Spinal cord (tissue), 10 donors: ENCODE results near the gene FRMD1. TPM values are rescaled to one million over a fixed set of nuclear protein-coding genes. Genes with fewer than 3 reads are reported as not detected.

Experiments used
- DNase-seq, 6 donors: peaks; one replicate each; pipeline versions ENCODE4 v3.0.0 to v3.0.0-alpha.2; 2013 to 2015; ENCODE audit warnings: low spot score in 6 of 6, low read depth in 4 of 6
- H3K27ac ChIP-seq: one replicate; pipeline ENCODE4 v1.5.1; 2013; ENCODE audit warnings: low read depth, low read length, control low read depth
- H3K27me3 ChIP-seq: one replicate; pipeline ENCODE4 v1.6.1; 2013; ENCODE audit warnings: low read length; ENCODE audit not compliant: control insufficient read depth, insufficient read depth
- H3K36me3 ChIP-seq: one replicate; pipeline ENCODE4 v1.6.1; 2013; ENCODE audit warnings: low read length; ENCODE audit not compliant: control insufficient read depth, insufficient read depth
- H3K4me1 ChIP-seq: one replicate; pipeline ENCODE4 v1.6.1; 2013; ENCODE audit warnings: low read length; ENCODE audit not compliant: control insufficient read depth, insufficient read depth
- H3K4me3 ChIP-seq: one replicate; pipeline ENCODE4 v1.5.1; 2013; ENCODE audit warnings: low read depth, low read length, control low read depth
- H3K9me3 ChIP-seq: one replicate; pipeline ENCODE4 v1.6.1; 2013; ENCODE audit warnings: low read length; ENCODE audit not compliant: control insufficient read depth, insufficient read depth
- WGBS: methylation state at CpG from one replicate; pipeline ENCODE4 v1.1.5; 2013; ENCODE audit warnings: missing lambda C conversion rate; ENCODE audit not compliant: insufficient coverage; 5-methylcytosine and 5-hydroxymethylcytosine counted together
- polyA plus RNA-seq, 2 donors: library from polyadenylated mRNA; unstranded; fragments of 120-200 nt; gene quantifications; one replicate each; pipeline ENCODE4 v1.2.1, GENCODE V29; 2013; ENCODE audit not compliant: insufficient read length in 2 of 2
- total RNA-seq, 2 donors: library from RNA; depleted of rRNA in 1 of 2; stranded (reverse); fragments of 120-200 nt in 1 of 2; fragments of >200 nt in 1 of 2; gene quantifications; one replicate each; pipeline versions ENCODE4 v1.2.3 to v1.2.4, GENCODE V29; 2013 to 2014
- donor health status: healthy.

Gene FRMD1
- total and polyA plus RNA-seq, 4 donors = 0.19 to 0.66 (median 0.48) TPM

- Histone ChIP-seq H3K36me3 (no peaks in the 10 kb centered on the region), H3K9me3 (no peaks in the 10 kb centered on the region), H3K27me3 (peaks cover 44% of the 10 kb centered on the region), H3K27ac (no peak overlapping the region), H3K4me1 (peaks cover 23% of the 10 kb centered on the region), H3K4me3 (no peak overlapping the region)
- WGBS = 78% methylated on average over 7 of the region's 10 CpGs
- peak in 1 of 6 donors; percentile 65 for DNase-seq
Observed at GRCh38 chr6:168102315-168102985, 23.4 kb upstream of the FRMD1 start.

GRCh38 chr6:168101590-168102314, 22.7 kb upstream of the FRMD1 start:
- no peaks in the 10 kb centered on the region for H3K36me3 ChIP-seq
- H3K27me3 ChIP-seq = peaks cover 44% of the 10 kb centered on the region
- 10% methylated on average over 61 of the region's 61 CpGs for WGBS
- no peak overlapping the region for H3K4me3 ChIP-seq
- no peak overlapping the region for H3K27ac ChIP-seq
- peaks cover 24% of the 10 kb centered on the region for H3K4me1 ChIP-seq
- peak in 1 of 6 donors; percentile 16 for DNase-seq
- H3K9me3 ChIP-seq = no peaks in the 10 kb centered on the region

DNA sequence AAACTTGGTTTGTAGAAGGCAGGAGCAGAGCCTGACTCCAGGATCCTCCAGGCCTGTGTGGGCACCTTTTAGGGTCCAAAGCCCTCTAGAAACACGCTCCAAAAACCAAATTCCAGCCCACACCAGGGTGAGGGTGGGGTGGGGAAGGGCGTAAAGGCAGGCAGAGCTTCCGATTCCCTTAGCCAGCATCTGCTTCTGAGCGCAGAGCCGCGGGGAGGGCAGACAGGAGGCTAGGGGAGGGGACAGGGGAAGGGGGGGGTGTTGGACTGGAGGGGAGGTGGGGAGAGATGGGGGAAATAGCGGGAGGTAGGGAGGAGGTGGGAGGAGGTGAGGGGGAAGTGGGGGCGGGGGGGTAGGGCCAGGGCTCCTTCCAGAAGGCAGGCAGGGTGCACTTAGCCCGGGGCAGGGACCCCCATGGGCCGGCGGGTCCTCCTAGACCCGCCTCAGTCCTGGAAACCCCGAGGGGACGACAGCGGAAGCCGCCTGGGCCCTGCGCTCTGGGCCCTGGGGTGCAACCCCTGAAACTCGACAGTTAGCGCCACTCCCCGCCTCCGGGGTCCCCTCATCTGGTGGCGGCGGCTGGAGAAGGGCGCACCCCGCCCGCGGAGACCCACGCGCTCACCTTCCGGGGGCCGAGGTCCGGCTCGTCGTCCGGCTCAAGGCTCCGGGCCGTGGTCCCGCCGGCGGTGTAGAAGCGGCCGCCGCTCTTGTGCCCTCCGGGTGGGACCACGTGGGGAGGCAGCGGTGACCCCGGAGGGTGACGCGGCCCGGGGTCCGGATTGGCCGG, 22.0 kb upstream of the FRMD1 start:
- peaks cover 40% of the 10 kb centered on the region for H3K27me3 ChIP-seq
- 3% methylated on average over 46 of the region's 52 CpGs for WGBS
- peaks cover 24% of the 10 kb centered on the region for H3K4me1 ChIP-seq
- H3K9me3 ChIP-seq = no peaks in the 10 kb centered on the region
- H3K36me3 ChIP-seq = no peaks in the 10 kb centered on the region
- no peak overlapping the region for H3K4me3 ChIP-seq
- no peak overlapping the region for H3K27ac ChIP-seq
- DNase-seq = no peak

GRCh38 chr6:168100011-168100802, 21.2 kb upstream of the FRMD1 start:
- Histone ChIP-seq H3K27ac (no peak overlapping the region), H3K9me3 (no peaks in the 10 kb centered on the region), H3K36me3 (no peaks in the 10 kb centered on the region), H3K27me3 (peaks cover 40% of the 10 kb centered on the region), H3K4me1 (peaks cover 24% of the 10 kb centered on the region), H3K4me3 (no peak overlapping the region)
- 89% methylated on average over 4 of the region's 26 CpGs for WGBS
- DNase-seq = no peak

DNA sequence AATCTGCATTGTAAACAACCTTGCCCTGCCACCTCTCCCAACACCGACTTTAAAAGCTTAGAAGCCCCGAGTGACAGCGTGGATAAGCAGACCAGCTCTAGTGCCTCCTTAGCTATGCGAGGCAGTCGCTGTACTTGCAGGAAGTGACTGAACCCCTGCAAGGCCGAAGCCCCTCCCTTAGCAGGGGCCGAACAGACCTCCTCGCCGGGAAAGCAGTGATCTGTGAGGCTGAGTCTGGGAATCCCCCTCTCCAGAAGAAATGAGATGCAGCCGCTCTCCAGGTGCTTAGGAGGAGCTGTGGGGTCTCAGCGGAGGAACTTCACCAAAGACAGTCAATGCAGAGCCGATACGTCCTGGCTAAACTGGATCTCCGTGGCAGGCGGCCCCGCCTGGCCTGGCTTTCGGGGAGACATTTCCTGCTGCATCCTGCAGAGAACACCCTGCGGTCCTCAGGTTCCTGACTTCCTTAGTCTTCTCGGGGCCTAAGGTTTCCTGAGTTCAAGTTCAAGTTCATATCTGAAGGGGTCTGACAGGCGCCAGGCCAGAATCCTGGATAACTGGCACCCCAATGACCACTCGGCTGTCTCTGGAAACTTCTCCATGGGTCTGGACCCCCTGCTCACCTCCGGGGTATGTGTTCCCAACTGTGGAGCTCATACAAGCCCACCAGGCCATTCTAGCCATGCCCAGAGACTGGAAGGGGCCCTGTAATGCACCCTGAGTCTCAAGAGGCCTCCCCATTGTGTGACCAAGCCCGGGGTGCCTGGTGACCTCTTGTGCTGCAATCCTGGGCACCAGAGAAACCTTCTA, 20.4 kb upstream of the FRMD1 start:
- Histone ChIP-seq H3K27ac (no peak overlapping the region), H3K9me3 (no peaks in the 10 kb centered on the region), H3K4me3 (no peak overlapping the region), H3K36me3 (no peaks in the 10 kb centered on the region), H3K27me3 (peaks cover 39% of the 10 kb centered on the region), H3K4me1 (peaks cover 24% of the 10 kb centered on the region)
- DNase-seq = no peak
- WGBS = 66% methylated on average over 23 of the region's 23 CpGs

GRCh38 chr6:168098431-168098861, 19.4 kb upstream of the FRMD1 start:
- no peak for DNase-seq
- 94% methylated on average over 13 of the region's 13 CpGs for WGBS
- Histone ChIP-seq H3K9me3 (no peaks in the 10 kb centered on the region), H3K36me3 (no peaks in the 10 kb centered on the region), H3K4me1 (peaks cover 24% of the 10 kb centered on the region), H3K4me3 (no peak overlapping the region), H3K27me3 (peaks cover 34% of the 10 kb centered on the region), H3K27ac (no peak overlapping the region)

DNA sequence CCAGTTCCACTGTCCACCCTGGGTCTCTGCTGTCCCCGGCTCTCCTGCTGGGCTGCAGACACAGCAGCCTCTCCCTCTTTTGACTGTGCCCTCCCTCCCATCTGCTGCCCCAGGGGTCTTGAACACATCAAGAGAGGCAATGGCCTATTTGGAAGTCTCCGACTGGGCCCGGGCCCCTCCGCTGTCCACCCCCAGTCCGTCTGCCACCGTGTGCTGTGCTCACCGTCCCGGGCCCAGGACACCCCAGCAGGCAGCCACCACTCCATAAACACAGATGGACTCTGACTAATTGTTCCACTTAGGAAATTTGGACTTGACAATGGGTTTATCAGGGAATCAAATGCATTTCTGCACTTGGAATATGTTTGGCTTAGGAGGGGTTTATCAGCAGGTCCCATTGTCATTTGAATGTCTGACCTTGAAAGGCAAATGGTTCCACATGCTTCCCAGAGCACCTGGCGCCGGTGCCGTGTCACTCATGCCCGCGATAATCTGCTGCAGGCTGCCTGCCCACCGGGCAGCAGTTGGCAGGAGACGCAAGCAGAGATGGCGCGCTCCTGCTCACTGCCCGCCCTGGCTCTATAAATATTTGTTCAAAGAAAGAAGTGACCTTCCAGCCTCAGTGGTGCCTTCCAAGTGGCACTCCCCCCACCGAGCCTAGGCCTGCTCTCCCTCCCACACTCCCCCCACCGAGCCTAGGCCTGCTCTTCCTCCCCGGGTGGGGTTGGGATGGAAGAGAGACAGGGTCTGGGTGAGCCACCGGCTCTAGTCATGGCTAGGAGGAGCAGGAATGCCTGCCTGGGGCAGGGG, 18.8 kb upstream of the FRMD1 start:
- no peaks in the 10 kb centered on the region for H3K9me3 ChIP-seq
- peaks cover 30% of the 10 kb centered on the region for H3K27me3 ChIP-seq
- H3K27ac ChIP-seq = no peak overlapping the region
- H3K4me3 ChIP-seq = no peak overlapping the region
- DNase-seq = peak in 1 of 6 donors; percentile 14
- H3K4me1 ChIP-seq = peaks cover 24% of the 10 kb centered on the region
- 74% methylated on average over 16 of the region's 22 CpGs for WGBS
- no peaks in the 10 kb centered on the region for H3K36me3 ChIP-seq

GRCh38 chr6:168097221-168097620, 18.2 kb upstream of the FRMD1 start:
- no peak for DNase-seq
- Histone ChIP-seq H3K36me3 (no peaks in the 10 kb centered on the region), H3K4me3 (no peak overlapping the region), H3K9me3 (no peaks in the 10 kb centered on the region), H3K27me3 (peaks cover 24% of the 10 kb centered on the region), H3K27ac (no peak overlapping the region), H3K4me1 (peaks cover 23% of the 10 kb centered on the region)
- WGBS = 95% methylated on average over 8 of the region's 10 CpGs
